K562 (cell line): Measurements from ENCODE around the gene GTPBP2. TPM values are rescaled to one million over a fixed set of nuclear protein-coding genes. Genes with fewer than 3 reads are reported as not detected.
A peak's percentile ranks its signal among the peaks of the same experiment; 100 is the strongest.

Source experiments
- BRD9 ChIP-seq: fragments of 450-650 bp; IDR thresholded peaks from 2 replicates; pipeline ENCODE4 v1.6.1; 2018; ENCODE audit warnings: low read depth; ENCODE audit not compliant: partially characterized antibody
- MAZ ChIP-seq, 2 experiments: fragments of 450-650 bp in 1 of 2; sonication (generic) in 1 of 2; formaldehyde crosslinking; IDR thresholded peaks in 1 of 2; conservative IDR thresholded peaks in 1 of 2; 2 replicates each; pipeline versions ENCODE4 v1.4.0 to v1.5.0; 2020; ENCODE audit warnings: mild to moderate bottlenecking in 1 of 2, missing genetic modification reagents in 1 of 2
- NEUROD1 ChIP-seq: fragments of 150-350 bp; IDR thresholded peaks from 2 replicates; pipeline ENCODE4 v1.6.1; 2014; ENCODE audit warnings: borderline replicate concordance, low read length, low read depth; ENCODE audit not compliant: partially characterized antibody
- PHTF2 ChIP-seq: fragments of 250-450 bp; sonication (Bioruptor Pico); IDR thresholded peaks from 2 replicates; pipeline ENCODE4 v1.5.0; 2021; ENCODE audit warnings: mild to moderate bottlenecking
- RREB1 ChIP-seq: fragments of 250-450 bp; sonication (Bioruptor Pico); IDR thresholded peaks from 2 replicates; pipeline ENCODE4 v1.4.0; 2020
- SRSF1 ChIP-seq: fragments of 200-400 bp; formaldehyde crosslinking; IDR thresholded peaks from 2 replicates; pipeline ENCODE4 v1.6.1; 2017; ENCODE audit warnings: mild to moderate bottlenecking, low read depth, low read length, moderate library complexity
- SRSF7 ChIP-seq: fragments of 200-400 bp; formaldehyde crosslinking; optimal IDR thresholded peaks from 2 replicates; pipeline ENCODE3; 2017; ENCODE audit warnings: mild to moderate bottlenecking, low read depth, low read length
- STAG1 ChIP-seq: sonication (generic); formaldehyde crosslinking; IDR thresholded peaks from 2 replicates; pipeline ENCODE4 v1.5.0; 2020; ENCODE audit warnings: missing genetic modification reagents, borderline replicate concordance
- STAT5B ChIP-seq: fragments of 250-450 bp; sonication (Bioruptor Pico); IDR thresholded peaks from 2 replicates; pipeline ENCODE4 v1.8.0; 2021; ENCODE audit warnings: mild to moderate bottlenecking, inconsistent platforms
- USF1 ChIP-seq: sonication (generic); formaldehyde crosslinking; IDR thresholded peaks from 2 replicates; pipeline ENCODE4 v1.9.0; 2022; ENCODE audit warnings: mild to moderate bottlenecking, missing genetic modification reagents
- YBX1 ChIP-seq: fragments of 450-650 bp; IDR thresholded peaks from 2 replicates; pipeline ENCODE4 v1.7.1; 2016; ENCODE audit warnings: mild to moderate bottlenecking
- ZNF277 ChIP-seq: fragments of 250-450 bp; sonication (Bioruptor Pico); IDR thresholded peaks from 2 replicates; pipeline ENCODE4 v1.8.0; 2022; ENCODE audit warnings: inconsistent platforms, mild to moderate bottlenecking, moderate library complexity, borderline replicate concordance
- polyA plus RNA-seq, 8 experiments: library from polyadenylated mRNA; depleted of rRNA in 4 of 8; stranded (reverse) in 5 of 8; unstranded in 3 of 8; fragments of >200 nt; fragmentation: Nextera tagmentation in 2 of 8; fragmentation: Illumina TruSeq in 1 of 8; extraction: Ambion mirVana in 2 of 8; extraction: Trizol in 1 of 8; gene quantifications; 2 replicates each; pipeline versions ENCODE4 v1.2.1 to v1.2.3, GENCODE V29; 2011 to 2014; ENCODE audit warnings: inconsistent platforms in 1 of 8, missing spikeins in 1 of 8
- total RNA-seq, 7 experiments: library from RNA; depleted of rRNA in 6 of 7; stranded (reverse); fragments of >200 nt in 6 of 7; fragmentation: Illumina TruSeq in 2 of 7; extraction: Trizol in 2 of 7; gene quantifications; 2 replicates each; pipeline versions ENCODE4 v1.2.1 to v1.2.3, GENCODE V29; 2011 to 2021; ENCODE audit warnings: low replicate concordance in 1 of 7

The GTPBP2 gene
- total and polyA plus RNA-seq, 9 of the 15 experiments (the other 6 are each of a cell fraction or from before 2014, with no cell fraction given) = 48.4 to 196 (median 111) TPM

- TF ChIP-seq RREB1 (no peak), NEUROD1 (no peak), SRSF1 (no peak), BRD9 (peak; percentile 54), SRSF7 (no peak), ZNF277 (CRISPR knock-in tag) (no peak), PHTF2 (no peak), MAZ (CRISPR knock-in tag; conservative IDR thresholded peaks at IDR 0.05 in 1 of 2, IDR thresholded peaks at IDR 0.05 in 1 of 2) (no peak), USF1 (peak; percentile 47; the same call in 1 of the 2 replicates), YBX1 (no peak), STAG1 (CRISPR knock-in tag) (no peak), STAT5B (no peak)
Observed at GRCh38 chr6:43575105-43575771, 53.8 kb downstream of the GTPBP2 start (continued).
